ENCODE measurements around the gene MT1X. TPM values are rescaled to one million over a fixed set of nuclear protein-coding genes. Genes with fewer than 3 reads are reported as not detected.
"Not testable (repeated sequence)": the region's sequence is repeated elsewhere in the genome, so short reads cannot be mapped to it uniquely, and the experiment has no call there.

MT1X gene
- total RNA-seq, 4 donors from 2014 or later = 314 to 2,825 (median 445) TPM

GRCh38 chr16:56710181-56710737 lies 28.0 kb downstream of the MT1X start:
- WGBS, 2 donors = 57 to 69% methylated on average over 3 of the region's 3 CpGs
- intact Hi-C loops (cut with DNase I) = no loop called here

GRCh38 chr16:56711862-56712261 lies 29.6 kb downstream of the MT1X start:
- no peak overlapping the region for H3K27ac ChIP-seq
- H3K4me1 ChIP-seq = no peaks in the 10 kb centered on the region
- no peak for TF ChIP-seq POLR2A (IDR thresholded peaks at IDR 0.05)
- TF ChIP-seq CTCF (IDR thresholded peaks at IDR 0.05) = no peak
- no peak overlapping the region for H3K4me3 ChIP-seq (replicated peaks in 1 of 3)
- H3K27me3 ChIP-seq = no peaks in the 10 kb centered on the region
- no peaks in the 10 kb centered on the region for H3K9me3 ChIP-seq
- intact Hi-C loops (cut with DNase I) = no loop called here
- 92 to 96% methylated on average over 2 of the region's 2 CpGs for WGBS, 2 donors
- no peak for DNase-seq
- H3K36me3 ChIP-seq = no peaks in the 10 kb centered on the region

More at GRCh38 chr16:56710181-56710737, 28.0 kb downstream of the MT1X start:
- Histone ChIP-seq H3K4me3 (replicated peaks in 1 of 3) (no peak overlapping the region), H3K4me1 (no peaks in the 10 kb centered on the region), H3K27ac (no peak overlapping the region), H3K27me3 (no peaks in the 10 kb centered on the region), H3K36me3 (no peaks in the 10 kb centered on the region), H3K9me3 (no peaks in the 10 kb centered on the region)
- no peak for TF ChIP-seq CTCF (IDR thresholded peaks at IDR 0.05)
- no peak for TF ChIP-seq POLR2A (IDR thresholded peaks at IDR 0.05)
- DNase-seq = no peak

GRCh38 chr16:56713794-56714193 lies 31.5 kb downstream of the MT1X start:
- H3K36me3 ChIP-seq = no peaks in the 10 kb centered on the region
- H3K27me3 ChIP-seq = no peaks in the 10 kb centered on the region
- no peak overlapping the region for H3K27ac ChIP-seq
- intact Hi-C loops (cut with DNase I) = no loop called here
- no peak overlapping the region for H3K4me3 ChIP-seq (replicated peaks in 1 of 3)
- no peaks in the 10 kb centered on the region for H3K4me1 ChIP-seq
- TF ChIP-seq CTCF (IDR thresholded peaks at IDR 0.05) = no peak
- TF ChIP-seq POLR2A (IDR thresholded peaks at IDR 0.05) = no peak
- no peak for DNase-seq
- no peaks in the 10 kb centered on the region for H3K9me3 ChIP-seq
- 86 to 94% methylated on average over 2 of the region's 2 CpGs for WGBS, 2 donors

- intact Hi-C loops (cut with DNase I) = no loop called here
- DNase-seq = no peak
- H3K9me3 ChIP-seq = no peaks in the 10 kb centered on the region
- no peaks in the 10 kb centered on the region for H3K27me3 ChIP-seq
- no peaks in the 10 kb centered on the region for H3K4me1 ChIP-seq
- H3K27ac ChIP-seq = no peak overlapping the region
- 80 to 85% methylated on average over 4 of the region's 4 CpGs for WGBS, 2 donors
- no peaks in the 10 kb centered on the region for H3K36me3 ChIP-seq
- no peak overlapping the region for H3K4me3 ChIP-seq (replicated peaks in 1 of 3)
- no peak for TF ChIP-seq POLR2A (IDR thresholded peaks at IDR 0.05)
- no peak for TF ChIP-seq CTCF (IDR thresholded peaks at IDR 0.05)
These were observed 32.9 kb downstream of the MT1X start for GRCh38 chr16:56715126-56715525.

GRCh38 chr16:56716761-56717160 lies 34.5 kb downstream of the MT1X start:
- Histone ChIP-seq H3K4me1 (no peaks in the 10 kb centered on the region), H3K27me3 (no peaks in the 10 kb centered on the region), H3K36me3 (no peaks in the 10 kb centered on the region), H3K9me3 (no peaks in the 10 kb centered on the region), H3K4me3 (replicated peaks in 1 of 3) (no peak overlapping the region), H3K27ac (no peak overlapping the region)
- intact Hi-C loops (cut with DNase I) = no loop called here
- no peak for TF ChIP-seq POLR2A (IDR thresholded peaks at IDR 0.05)
- TF ChIP-seq CTCF (IDR thresholded peaks at IDR 0.05) = no peak
- 83 to 90% methylated on average over 3 of the region's 3 CpGs for WGBS, 2 donors
- DNase-seq = no peak

- H3K36me3 ChIP-seq; H3K9me3 ChIP-seq; H3K4me1 ChIP-seq; intact Hi-C loops (cut with DNase I); H3K27me3 ChIP-seq; H3K4me3 ChIP-seq (replicated peaks in 1 of 3); DNase-seq; H3K27ac ChIP-seq: not testable (repeated sequence)
- 58 to 64% methylated on average over 2 of the region's 2 CpGs for WGBS, 2 donors
These were observed 35.3 kb downstream of the MT1X start for GRCh38 chr16:56717532-56717931.

Measured in thyroid gland (tissue), 4 donors.